B cell (primary cell): ENCODE results near the gene SLC4A5. TPM values are rescaled to one million over a fixed set of nuclear protein-coding genes. Genes with fewer than 3 reads are reported as not detected.
A peak's percentile ranks its signal among the peaks of the same experiment; 100 is the strongest.

Source experiments
- ATAC-seq: fragments of 200-7000 bp; cut with Tn5 transposase; one replicate; pipeline ENCODE4 v1.10.0; 2021; ENCODE audit warnings: low read depth, mild to moderate bottlenecking, moderate number of reproducible peaks, moderate library complexity
- CTCF ChIA-PET: fragments of 350-600 bp; sonication (Branson Sonifier 250); formaldehyde crosslinking; loops from one replicate; lab custom pipeline; 2021; ENCODE audit warnings: antibody characterized with exemption, inconsistent platforms; lab: Charles Lee
- POLR2A ChIA-PET: fragments of 350-600 bp; sonication (Branson Sonifier 250); formaldehyde crosslinking; loops from one replicate; lab custom pipeline; 2021; ENCODE audit warnings: antibody characterized with exemption; lab: Charles Lee
- DNase-seq: peaks from one replicate; pipeline ENCODE4 v3.0.0; 2013
- H2AFZ ChIP-seq: 2 replicates; pipeline ENCODE4 v1.6.1; 2012; ENCODE audit warnings: mild to moderate bottlenecking, low read depth, low read length; ENCODE audit not compliant: insufficient read depth, poor library complexity, severe bottlenecking
- H3K27ac ChIP-seq, 2 donors: 1 replicate in 1 of 2; 2 replicates in 1 of 2; pipeline ENCODE4 v1.5.1; 2012 to 2013; ENCODE audit warnings: low read length in 2 of 2, mild to moderate bottlenecking in 2 of 2, moderate library complexity in 1 of 2
- H3K27me3 ChIP-seq, 4 experiments: fragments of 200-600 bp in 1 of 4; sonication (generic) in 1 of 4; replicated peaks in 1 of 4; 1 replicate in 2 of 4; 2 replicates in 2 of 4; pipeline versions ENCODE4 v1.6.1 to v1.7.0; 2013 to 2016; ENCODE audit warnings: low read length in 3 of 4, mild to moderate bottlenecking in 2 of 4, mixed read lengths in 1 of 4, moderate library complexity in 1 of 4; ENCODE audit not compliant: insufficient read depth in 4 of 4, control insufficient read depth in 3 of 4; ENCODE audit errors: control extremely low read depth in 1 of 4
- H3K36me3 ChIP-seq, 2 experiments: replicated peaks in 1 of 2; 1 replicate in 1 of 2; 2 replicates in 1 of 2; pipeline versions ENCODE4 v1.6.1 to v1.7.1; 2013; ENCODE audit warnings: low read length in 1 of 2; ENCODE audit not compliant: insufficient read depth in 2 of 2, control insufficient read depth in 1 of 2; ENCODE audit errors: control extremely low read depth in 1 of 2, extremely low read depth in 1 of 2
- H3K4me1 ChIP-seq, 2 donors: fragments of 200-600 bp in 1 of 2; sonication (generic) in 1 of 2; 1 replicate in 1 of 2; 2 replicates in 1 of 2; pipeline versions ENCODE4 v1.5.1 to v1.6.1; 2013 to 2017; ENCODE audit warnings: low read length in 2 of 2; ENCODE audit not compliant: control insufficient read depth in 2 of 2, insufficient read depth in 2 of 2
- H3K4me2 ChIP-seq: replicated peaks from 2 replicates; pipeline ENCODE3; 2012; ENCODE audit warnings: mild to moderate bottlenecking, low read depth, low read length; ENCODE audit not compliant: poor library complexity, severe bottlenecking
- H3K4me3 ChIP-seq, 5 experiments: fragments of 200-600 bp in 1 of 5; sonication (generic) in 1 of 5; 1 replicate in 3 of 5; 2 replicates in 2 of 5; pipeline versions ENCODE4 v1.5.1 to v1.7.0; 2011 to 2016; ENCODE audit warnings: low read length in 4 of 5, mild to moderate bottlenecking in 4 of 5, low read depth in 2 of 5, control low read depth in 1 of 5, moderate library complexity in 1 of 5; ENCODE audit not compliant: insufficient read depth in 1 of 5; ENCODE audit errors: control extremely low read depth in 1 of 5, extremely low read depth in 1 of 5
- H3K79me2 ChIP-seq: fragments of 200-600 bp; sonication (generic); one replicate; pipeline ENCODE4 v1.6.0; 2016; ENCODE audit warnings: low read length; ENCODE audit not compliant: control insufficient read depth, insufficient read depth
- H3K9ac ChIP-seq: fragments of 200-600 bp; sonication (generic); 2 replicates; pipeline ENCODE4 v1.6.1; 2017; ENCODE audit warnings: mild to moderate bottlenecking, low read length, moderate library complexity
- H3K9me3 ChIP-seq, 3 donors: one replicate each; pipeline versions ENCODE4 v1.6.1 to v1.7.1; 2013; ENCODE audit warnings: low read length in 2 of 3; ENCODE audit not compliant: control insufficient read depth in 2 of 3, insufficient read depth in 1 of 3; ENCODE audit errors: control extremely low read depth in 1 of 3
- H4K20me1 ChIP-seq: 2 replicates; pipeline ENCODE4 v1.6.0; 2012; ENCODE audit warnings: mild to moderate bottlenecking, low read length; ENCODE audit not compliant: insufficient read depth, control insufficient read depth, poor library complexity, severe bottlenecking
- H3K27ac Mint-ChIP-seq: one replicate; pipeline ENCODE4 v1.8.0; 2021; ENCODE audit warnings: mixed read lengths
- H3K27me3 Mint-ChIP-seq: one replicate; pipeline ENCODE4 v1.8.0; 2021; ENCODE audit warnings: mixed read lengths
- H3K4me1 Mint-ChIP-seq: one replicate; pipeline ENCODE4 v1.8.0; 2021; ENCODE audit warnings: mixed read lengths
- H3K4me3 Mint-ChIP-seq: one replicate; pipeline ENCODE4 v1.8.0; 2021; ENCODE audit warnings: mixed read lengths
- H3K9me3 Mint-ChIP-seq: one replicate; pipeline ENCODE4 v1.8.0; 2022; ENCODE audit warnings: mixed read lengths; ENCODE audit not compliant: insufficient read depth
- EZH2 ChIP-seq: IDR thresholded peaks from 2 replicates; pipeline ENCODE4 v1.6.1; 2012; ENCODE audit warnings: borderline replicate concordance, low read depth, mild to moderate bottlenecking, moderate library complexity, low read length; ENCODE audit not compliant: insufficient read depth, poor library complexity, severe bottlenecking
- WGBS: methylation state at CpG from one replicate; pipeline ENCODE4 v1.1.5; 2013; ENCODE audit warnings: missing lambda C conversion rate; ENCODE audit not compliant: insufficient coverage; 5-methylcytosine and 5-hydroxymethylcytosine counted together
- intact Hi-C: fragments of 100-400 bp; cut with micrococcal nuclease; formaldehyde crosslinking; loops from one replicate; pipeline ENCODE4 v1.10.0; 2022
- polyA plus RNA-seq: library from polyadenylated mRNA; depleted of rRNA; stranded (reverse); fragments of >200 nt; gene quantifications from 2 replicates; pipeline ENCODE4 v1.2.3, GENCODE V29; 2012
- total RNA-seq, 2 donors: library from RNA; stranded (reverse); fragments of 120-200 nt in 1 of 2; gene quantifications; 1 replicate in 1 of 2; 2 replicates in 1 of 2; pipeline versions ENCODE4 v1.2.3 to v1.2.4, GENCODE V29; 2013 to 2022
- TF ChIP-seq, protein P1 (sequence below): fragments of 200-600 bp; IDR thresholded peaks from one replicate; pipeline ENCODE4 v1.8.0; 2022; ENCODE audit warnings: antibody characterized with exemption, mild to moderate bottlenecking

Gene SLC4A5
- total and polyA plus RNA-seq, 2 donors (not counting 1 experiment from before 2014, with no cell fraction given): 3.3 to 9.7 TPM

DNA sequence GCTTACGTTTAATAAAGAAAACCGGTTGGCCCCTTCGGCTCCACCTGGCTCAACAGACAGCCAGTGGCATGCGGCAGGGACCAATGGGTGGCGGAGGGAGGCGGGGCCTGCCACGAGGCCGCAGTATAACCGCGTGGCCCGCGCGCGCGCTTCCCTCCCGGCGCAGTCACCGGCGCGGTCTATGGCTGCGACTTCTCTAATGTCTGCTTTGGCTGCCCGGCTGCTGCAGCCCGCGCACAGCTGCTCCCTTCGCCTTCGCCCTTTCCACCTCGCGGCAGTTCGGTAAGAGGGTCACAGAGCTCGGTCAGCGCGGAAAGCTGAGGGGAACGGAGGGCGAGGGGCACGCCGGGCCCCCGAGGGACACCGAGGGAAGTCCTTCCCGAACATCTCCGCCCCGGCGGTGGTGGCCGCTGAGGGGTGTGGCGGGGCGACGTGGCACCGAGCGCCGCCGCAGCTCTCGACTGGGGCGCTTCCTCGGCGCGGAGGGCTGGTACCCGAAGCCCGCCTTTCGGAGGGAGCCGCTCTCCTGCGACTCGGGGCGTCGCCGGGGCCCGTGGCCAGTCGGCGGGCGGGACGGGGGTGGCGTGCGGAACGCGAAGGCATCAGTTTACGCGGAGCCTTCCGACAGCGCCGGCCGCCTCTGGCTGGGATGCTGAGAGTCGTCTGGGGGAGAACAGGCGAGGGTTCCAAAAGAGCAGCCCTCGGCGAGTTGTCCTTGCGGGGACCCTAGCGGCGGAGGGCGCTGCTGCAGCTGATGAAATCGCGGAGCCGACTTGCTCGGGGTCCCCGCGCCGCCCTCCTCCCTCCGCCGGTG lies 144.5 kb downstream of the SLC4A5 start, which contains the start of gene MTHFD2:
TSS of gene MTHFD2 (plus strand) at position 155 of the 814 bp plus-strand sequence. CDS start at position 182, 27 bp downstream.
- peak; percentile 94 for DNase-seq

More for the DNA sequence above, 144.5 kb downstream of the SLC4A5 start, which contains the start of gene MTHFD2:
- peaks cover 42% of the 10 kb centered on the region for H3K79me2 ChIP-seq
- Mint-ChIP-seq H3K9me3 (no peaks in the 10 kb centered on the region), H3K27me3 (no peaks in the 10 kb centered on the region), H3K27ac (peak within 1 kb of the TSS; percentile 99), H3K4me1 (peaks cover 24% of the 10 kb centered on the region), H3K4me3 (peak within 1 kb of the TSS; percentile 98)
- ChIA-PET POLR2A (interaction anchor here (0.6 to 7.2 kb wide), 8 partner anchors 9 to 419 kb away, joined by 3 to 120 read pairs (median 4); partner anchors contain the start of genes BOLA3, DUSP11 and MOB1A), CTCF (interaction anchor here (0.9 to 5.3 kb wide), 16 partner anchors 9 to 370 kb away, joined by 3 to 132 read pairs (median 6); partner anchors contain the start of genes MOB1A and STAMBP)
- peak within 1 kb of the TSS; percentile 92 to 96 for H3K27ac ChIP-seq
- H3K4me2 ChIP-seq: peak within 1 kb of the TSS; percentile 96
- H3K9ac ChIP-seq: peak within 1 kb of the TSS; percentile 81
- ATAC-seq: peak; percentile 87
- no peaks in the 10 kb centered on the region for H4K20me1 ChIP-seq
- H3K9me3 ChIP-seq: no peaks in the 10 kb centered on the region
- intact Hi-C loops: loop anchor here (1.0 to 2.0 kb wide), 8 partner anchors 12 to 369 kb away; partner anchors contain the start of genes C2orf81, MOB1A and WDR54
- peak within 1 kb of the TSS; percentile 30 to 79 (median 74) for H3K4me3 ChIP-seq
- WGBS: under 1% methylated on average over 96 of the region's 96 CpGs
- TF ChIP-seq, protein P1, sequence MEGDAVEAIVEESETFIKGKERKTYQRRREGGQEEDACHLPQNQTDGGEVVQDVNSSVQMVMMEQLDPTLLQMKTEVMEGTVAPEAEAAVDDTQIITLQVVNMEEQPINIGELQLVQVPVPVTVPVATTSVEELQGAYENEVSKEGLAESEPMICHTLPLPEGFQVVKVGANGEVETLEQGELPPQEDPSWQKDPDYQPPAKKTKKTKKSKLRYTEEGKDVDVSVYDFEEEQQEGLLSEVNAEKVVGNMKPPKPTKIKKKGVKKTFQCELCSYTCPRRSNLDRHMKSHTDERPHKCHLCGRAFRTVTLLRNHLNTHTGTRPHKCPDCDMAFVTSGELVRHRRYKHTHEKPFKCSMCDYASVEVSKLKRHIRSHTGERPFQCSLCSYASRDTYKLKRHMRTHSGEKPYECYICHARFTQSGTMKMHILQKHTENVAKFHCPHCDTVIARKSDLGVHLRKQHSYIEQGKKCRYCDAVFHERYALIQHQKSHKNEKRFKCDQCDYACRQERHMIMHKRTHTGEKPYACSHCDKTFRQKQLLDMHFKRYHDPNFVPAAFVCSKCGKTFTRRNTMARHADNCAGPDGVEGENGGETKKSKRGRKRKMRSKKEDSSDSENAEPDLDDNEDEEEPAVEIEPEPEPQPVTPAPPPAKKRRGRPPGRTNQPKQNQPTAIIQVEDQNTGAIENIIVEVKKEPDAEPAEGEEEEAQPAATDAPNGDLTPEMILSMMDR: peak; percentile 93
- no peak for TF ChIP-seq EZH2
- H3K27me3 ChIP-seq: no peaks in the 10 kb centered on the region
- H3K36me3 ChIP-seq: no peaks in the 10 kb centered on the region
- H2AFZ ChIP-seq: peak within 1 kb of the TSS; percentile 89
- peaks cover 14 to 23% of the 10 kb centered on the region in 2 donors for H3K4me1 ChIP-seq
